Left lung (tissue), 10 donors: ENCODE data around the gene BMERB1. TPM values are rescaled to one million over a fixed set of nuclear protein-coding genes. Genes with fewer than 3 reads are reported as not detected.
"Not testable (repeated sequence)": the region's sequence is repeated elsewhere in the genome, so short reads cannot be mapped to it uniquely, and the experiment has no call there.

ENCODE experiments used
- ATAC-seq: fragments of 200-7000 bp; cut with Tn5 transposase; one replicate; pipeline ENCODE4 v1.9.1; 2020; ENCODE audit warnings: moderate library complexity
- DNase-seq, 4 donors: peaks; one replicate each; pipeline ENCODE4 v3.0.0-alpha.2; 2013 to 2020
- H3K27ac ChIP-seq, 2 donors: fragments of 200-600 bp; sonication (generic) in 1 of 2; one replicate each; pipeline versions ENCODE4 v1.5.0 to v1.8.0; 2020 to 2021
- H3K27me3 ChIP-seq, 2 donors: fragments of 200-600 bp; sonication (generic) in 1 of 2; one replicate each; pipeline versions ENCODE4 v1.5.0 to v1.8.0; 2020 to 2021
- H3K36me3 ChIP-seq, 2 donors: fragments of 200-600 bp; sonication (generic) in 1 of 2; one replicate each; pipeline versions ENCODE4 v1.5.0 to v1.8.0; 2020 to 2021
- H3K4me1 ChIP-seq, 2 donors: fragments of 200-600 bp; one replicate each; pipeline ENCODE4 v1.8.0; 2021
- H3K4me3 ChIP-seq, 2 donors: fragments of 200-600 bp; sonication (generic) in 1 of 2; one replicate each; pipeline versions ENCODE4 v1.5.0 to v1.8.0; 2020 to 2021; ENCODE audit warnings: mild to moderate bottlenecking in 1 of 2
- H3K9me3 ChIP-seq, 2 donors: fragments of 200-600 bp; sonication (generic) in 1 of 2; one replicate each; pipeline versions ENCODE4 v1.5.0 to v1.8.0; 2020 to 2021
- intact Hi-C, 2 donors: fragments of 100-400 bp; cut with DNase I; formaldehyde crosslinking; loops; one replicate each; pipeline versions ENCODE4 v1.11.2 to v1.14.2; 2022
- polyA plus RNA-seq, 6 donors: library from polyadenylated mRNA; unstranded; fragments of 120-200 nt; gene quantifications; one replicate each; pipeline ENCODE4 v1.2.1, GENCODE V29; 2013; ENCODE audit not compliant: insufficient read length in 6 of 6
- total RNA-seq, 2 donors: library from RNA; stranded (reverse); fragmentation: NEBNext Ultra II Directional; extraction: Animal tissue kit (Norgen Biotek cat#: 25700); gene quantifications; one replicate each; pipeline ENCODE4 v1.2.1, GENCODE V29; 2021
- TF ChIP-seq, protein P1 (sequence below), 2 donors: fragments of 200-600 bp; sonication (generic) in 1 of 2; IDR thresholded peaks; one replicate each; pipeline versions ENCODE4 v1.5.0 to v1.8.0; 2021; ENCODE audit warnings: antibody characterized with exemption in 2 of 2
- donor health status: DM: no; HTN: yes; CAD: no.
- donor health status: DM: no; HTN: no; CAD: no.

BMERB1 gene
- total and polyA plus RNA-seq, 8 donors: 12.0 to 45.8 (median 38.4) TPM

- TF ChIP-seq, protein P1, sequence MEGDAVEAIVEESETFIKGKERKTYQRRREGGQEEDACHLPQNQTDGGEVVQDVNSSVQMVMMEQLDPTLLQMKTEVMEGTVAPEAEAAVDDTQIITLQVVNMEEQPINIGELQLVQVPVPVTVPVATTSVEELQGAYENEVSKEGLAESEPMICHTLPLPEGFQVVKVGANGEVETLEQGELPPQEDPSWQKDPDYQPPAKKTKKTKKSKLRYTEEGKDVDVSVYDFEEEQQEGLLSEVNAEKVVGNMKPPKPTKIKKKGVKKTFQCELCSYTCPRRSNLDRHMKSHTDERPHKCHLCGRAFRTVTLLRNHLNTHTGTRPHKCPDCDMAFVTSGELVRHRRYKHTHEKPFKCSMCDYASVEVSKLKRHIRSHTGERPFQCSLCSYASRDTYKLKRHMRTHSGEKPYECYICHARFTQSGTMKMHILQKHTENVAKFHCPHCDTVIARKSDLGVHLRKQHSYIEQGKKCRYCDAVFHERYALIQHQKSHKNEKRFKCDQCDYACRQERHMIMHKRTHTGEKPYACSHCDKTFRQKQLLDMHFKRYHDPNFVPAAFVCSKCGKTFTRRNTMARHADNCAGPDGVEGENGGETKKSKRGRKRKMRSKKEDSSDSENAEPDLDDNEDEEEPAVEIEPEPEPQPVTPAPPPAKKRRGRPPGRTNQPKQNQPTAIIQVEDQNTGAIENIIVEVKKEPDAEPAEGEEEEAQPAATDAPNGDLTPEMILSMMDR (IDR thresholded peaks at IDR 0.05): no peak
- Histone ChIP-seq H3K36me3 (no peaks in the 10 kb centered on the region), H3K9me3 (no peaks in the 10 kb centered on the region), H3K27ac (no peak overlapping the region), H3K27me3 (no peaks in the 10 kb centered on the region), H3K4me3 (no peak overlapping the region), H3K4me1 (no peaks in the 10 kb centered on the region)
- no peak for DNase-seq
- intact Hi-C loops: no loop called here
- no peak for ATAC-seq
Observed at GRCh38 chr16:15418206-15418605, 16.2 kb upstream of the BMERB1 start.

GRCh38 chr16:15421696-15422095 is 12.7 kb upstream of the BMERB1 start:
- H3K9me3 ChIP-seq, H3K27me3 ChIP-seq, intact Hi-C loops, ATAC-seq, H3K27ac ChIP-seq, H3K4me1 ChIP-seq, DNase-seq, H3K36me3 ChIP-seq, H3K4me3 ChIP-seq: not testable (repeated sequence)

DNA sequence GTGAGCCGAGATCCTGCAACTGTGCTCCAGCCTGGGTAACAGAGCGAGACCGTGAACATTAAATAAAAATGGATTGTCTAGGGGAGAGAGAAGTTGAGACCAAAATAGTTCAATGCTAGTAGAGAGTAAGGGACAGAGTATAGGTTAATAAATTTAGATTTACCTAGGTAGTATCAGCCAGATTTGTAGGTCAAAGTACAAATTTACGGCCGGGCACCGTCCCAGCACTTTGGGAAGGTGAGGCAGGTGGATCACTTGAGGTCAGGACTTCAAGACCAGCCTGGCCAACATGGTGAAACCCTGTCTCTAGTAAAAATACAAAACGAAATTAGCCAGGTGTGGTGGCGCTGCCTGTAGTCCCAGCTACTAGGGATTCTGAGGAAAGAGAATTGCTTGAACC is 12.2 kb upstream of the BMERB1 start:
- intact Hi-C loops: no loop called here
- no peaks in the 10 kb centered on the region for H3K4me1 ChIP-seq
- H3K4me3 ChIP-seq: no peak overlapping the region
- H3K27ac ChIP-seq: no peak overlapping the region
- ATAC-seq (no peak), DNase-seq (no peak)
- TF ChIP-seq, protein P1 (IDR thresholded peaks at IDR 0.05): no peak
- H3K36me3 ChIP-seq: no peaks in the 10 kb centered on the region
- no peaks in the 10 kb centered on the region for H3K9me3 ChIP-seq
- H3K27me3 ChIP-seq: no peaks in the 10 kb centered on the region

- Histone ChIP-seq H3K27ac (no peak overlapping the region), H3K27me3 (no peaks in the 10 kb centered on the region), H3K9me3 (no peaks in the 10 kb centered on the region), H3K4me3 (no peak overlapping the region), H3K4me1 (peaks cover 0 to 4% of the 10 kb centered on the region in 2 donors), H3K36me3 (no peaks in the 10 kb centered on the region)
- TF ChIP-seq, protein P1 (IDR thresholded peaks at IDR 0.05): no peak
- no peak for DNase-seq
- intact Hi-C loops: no loop called here
- no peak for ATAC-seq
Observed at GRCh38 chr16:15425861-15426260, 8.5 kb upstream of the BMERB1 start.

DNA sequence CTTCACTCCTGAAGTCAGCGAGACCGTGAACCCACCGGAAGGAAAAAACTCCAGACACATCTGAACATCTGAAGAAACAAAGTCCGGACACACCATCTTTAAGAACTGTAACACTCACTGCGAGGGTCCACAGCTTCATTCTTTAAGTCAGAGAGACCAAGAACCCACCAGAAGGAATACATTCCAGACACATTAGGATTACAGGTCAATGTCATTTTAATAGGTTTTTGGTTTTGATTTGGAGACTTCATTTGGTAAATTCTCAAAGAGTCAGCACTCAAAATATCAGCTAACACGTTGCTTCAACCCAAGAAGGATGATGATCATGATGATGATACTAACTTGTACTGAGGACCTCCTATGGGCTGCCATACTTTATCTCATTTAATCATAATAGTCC is 7.6 kb upstream of the BMERB1 start:
- H3K4me1 ChIP-seq: peaks cover 0 to 4% of the 10 kb centered on the region in 2 donors
- TF ChIP-seq, protein P1 (IDR thresholded peaks at IDR 0.05): no peak
- ATAC-seq (no peak), DNase-seq (peak in 1 of 4 donors; percentile 11)
- H3K4me3 ChIP-seq: no peak overlapping the region
- no peaks in the 10 kb centered on the region for H3K27me3 ChIP-seq
- intact Hi-C loops: no loop called here
- H3K9me3 ChIP-seq: no peaks in the 10 kb centered on the region
- no peak overlapping the region for H3K27ac ChIP-seq
- H3K36me3 ChIP-seq: no peaks in the 10 kb centered on the region

GRCh38 chr16:15427648-15428239 is 6.6 kb upstream of the BMERB1 start:
- ATAC-seq (peak; percentile 92), DNase-seq (peak in 3 of 4 donors; percentile 45 to 74 (median 51))
- no peaks in the 10 kb centered on the region for H3K36me3 ChIP-seq
- intact Hi-C loops: no loop called here
- H3K4me3 ChIP-seq: no peak overlapping the region
- H3K9me3 ChIP-seq: no peaks in the 10 kb centered on the region
- H3K4me1 ChIP-seq: peaks cover 0 to 4% of the 10 kb centered on the region in 2 donors
- TF ChIP-seq, protein P1 (IDR thresholded peaks at IDR 0.05): peak; percentile 30 to 43
- no peak overlapping the region for H3K27ac ChIP-seq
- no peaks in the 10 kb centered on the region for H3K27me3 ChIP-seq

DNA sequence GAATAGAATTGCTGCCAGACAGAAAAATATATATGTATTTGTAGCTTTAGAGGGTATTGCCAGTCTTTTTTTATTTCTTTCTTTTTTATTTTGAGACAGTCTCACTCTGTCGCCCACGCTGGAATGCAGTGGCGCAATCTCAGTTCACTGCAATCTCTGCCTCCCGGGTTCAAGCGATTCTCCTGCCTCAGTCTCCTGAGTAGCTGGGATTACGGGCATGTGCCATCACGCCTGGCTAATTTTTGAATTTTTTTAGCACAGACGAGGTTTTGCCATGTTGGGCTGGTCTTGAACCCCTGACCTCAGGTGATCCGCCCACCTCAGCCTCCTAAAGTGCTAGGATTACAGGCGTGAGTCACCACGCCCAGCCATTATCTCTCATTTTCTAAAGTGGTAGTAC is 3.5 kb upstream of the BMERB1 start:
- DNase-seq: not testable (repeated sequence)

More for the DNA sequence above, 3.5 kb upstream of the BMERB1 start:
- H3K4me1 ChIP-seq, H3K4me3 ChIP-seq, H3K27ac ChIP-seq, ATAC-seq, H3K36me3 ChIP-seq, intact Hi-C loops, H3K9me3 ChIP-seq: not testable (repeated sequence)
- H3K27me3 ChIP-seq: peaks cover 8 to 25% of the 10 kb centered on the region in 2 donors
